Endodermal cell (in vitro differentiated cells): ENCODE data around the gene STIM1. TPM values are rescaled to one million over a fixed set of nuclear protein-coding genes. Genes with fewer than 3 reads are reported as not detected.

Source experiments
- DNase-seq: peaks from one replicate; pipeline ENCODE4 v3.0.0-alpha.2; 2017
- H3K27ac ChIP-seq: 2 replicates; pipeline ENCODE4 v1.5.1; 2013; ENCODE audit warnings: mild to moderate bottlenecking, low read depth, low read length, moderate library complexity
- H3K27me3 ChIP-seq: 2 replicates; pipeline ENCODE4 v1.6.1; 2013; ENCODE audit warnings: mild to moderate bottlenecking, low read length, moderate library complexity; ENCODE audit not compliant: insufficient read depth, control insufficient read depth, poor library complexity, severe bottlenecking
- H3K36me3 ChIP-seq: 2 replicates; pipeline ENCODE4 v1.7.0; 2013; ENCODE audit warnings: mild to moderate bottlenecking, low read length, moderate library complexity; ENCODE audit not compliant: control insufficient read depth, insufficient read depth
- H3K4me1 ChIP-seq: one replicate; pipeline ENCODE4 v1.7.0; 2013; ENCODE audit warnings: low read length; ENCODE audit not compliant: control insufficient read depth, insufficient read depth
- H3K4me3 ChIP-seq: 2 replicates; pipeline ENCODE4 v1.5.1; 2013; ENCODE audit warnings: mild to moderate bottlenecking, low read length, moderate library complexity
- H3K9ac ChIP-seq: 2 replicates; pipeline ENCODE4 v1.6.1; 2013; ENCODE audit warnings: mild to moderate bottlenecking, low read length, moderate library complexity; ENCODE audit not compliant: poor library complexity, severe bottlenecking; ENCODE audit errors: extremely low read depth
- H3K9me3 ChIP-seq: 2 replicates; pipeline ENCODE4 v1.6.1; 2013; ENCODE audit warnings: mild to moderate bottlenecking, low read length, moderate library complexity; ENCODE audit not compliant: control insufficient read depth
- H3K27ac Mint-ChIP-seq: 2 replicates; pipeline ENCODE4 v1.8.0; 2020; ENCODE audit warnings: mixed read lengths
- H3K27me3 Mint-ChIP-seq: 2 replicates; pipeline ENCODE4 v1.8.0; 2021; ENCODE audit warnings: mild to moderate bottlenecking, mixed read lengths; ENCODE audit not compliant: insufficient read depth
- H3K36me3 Mint-ChIP-seq: 2 replicates; pipeline ENCODE4 v1.8.0; 2020; ENCODE audit warnings: low read depth, mixed read lengths
- H3K4me1 Mint-ChIP-seq: 2 replicates; pipeline ENCODE4 v1.8.0; 2020; ENCODE audit warnings: mixed read lengths
- H3K4me3 Mint-ChIP-seq: 2 replicates; pipeline ENCODE4 v1.8.0; 2020; ENCODE audit warnings: mild to moderate bottlenecking, moderate library complexity, mixed read lengths
- H3K9me3 Mint-ChIP-seq: 2 replicates; pipeline ENCODE4 v1.8.0; 2020; ENCODE audit warnings: mild to moderate bottlenecking, mixed read lengths
- WGBS, 2 experiments: methylation state at CpG; one replicate each; pipeline versions ENCODE4 v1.1.5 to v1.1.7; 2013; ENCODE audit warnings: missing lambda C conversion rate in 2 of 2, mixed read lengths in 1 of 2; ENCODE audit not compliant: insufficient coverage in 1 of 2, insufficient read length in 1 of 2; 5-methylcytosine and 5-hydroxymethylcytosine counted together
- total RNA-seq, 2 donors: library from RNA; stranded (reverse); fragmentation: NEBNext Ultra II Directional in 1 of 2; extraction: Animal tissue kit (Norgen Biotek cat#: 25700) in 1 of 2; gene quantifications; 2 replicates in 1 of 2; 3 replicates in 1 of 2; pipeline ENCODE4 v1.2.1, GENCODE V29; 2021
- TF ChIP-seq, protein P1 (sequence below): fragments of 200-600 bp; sonication (generic); conservative IDR thresholded peaks from 2 replicates; pipeline ENCODE4 v1.5.0; 2021; ENCODE audit warnings: antibody characterized with exemption, mild to moderate bottlenecking

STIM1 gene
- total RNA-seq, 2 donors from 2014 or later, result 20.9 to 27.9 TPM

DNA sequence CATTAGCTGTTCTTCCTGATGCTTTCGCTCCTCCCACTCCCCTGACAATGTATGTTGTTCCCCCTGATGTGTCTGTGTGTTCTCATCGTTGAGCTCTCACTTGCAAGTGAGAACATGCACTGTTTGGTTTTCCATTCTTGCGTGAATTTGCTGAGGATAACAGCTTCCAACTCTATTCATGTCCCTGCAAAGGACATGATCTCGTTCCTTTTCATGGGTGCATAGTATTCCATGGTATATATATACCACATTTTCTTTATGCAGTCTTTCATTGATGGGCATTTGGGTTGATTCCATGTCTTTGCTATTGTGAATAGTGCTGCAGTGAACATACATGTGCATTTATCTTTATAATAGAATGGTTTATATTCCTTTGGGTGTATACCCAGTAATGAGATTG lies 180.5 kb downstream of the STIM1 start:
- Histone ChIP-seq H3K9ac (no peak overlapping the region), H3K4me1 (no peaks in the 10 kb centered on the region), H3K27ac (no peak overlapping the region), H3K4me3 (no peak overlapping the region), H3K27me3 (no peaks in the 10 kb centered on the region), H3K36me3 (no peaks in the 10 kb centered on the region), H3K9me3 (peaks cover 19% of the 10 kb centered on the region)
- TF ChIP-seq, protein P1, sequence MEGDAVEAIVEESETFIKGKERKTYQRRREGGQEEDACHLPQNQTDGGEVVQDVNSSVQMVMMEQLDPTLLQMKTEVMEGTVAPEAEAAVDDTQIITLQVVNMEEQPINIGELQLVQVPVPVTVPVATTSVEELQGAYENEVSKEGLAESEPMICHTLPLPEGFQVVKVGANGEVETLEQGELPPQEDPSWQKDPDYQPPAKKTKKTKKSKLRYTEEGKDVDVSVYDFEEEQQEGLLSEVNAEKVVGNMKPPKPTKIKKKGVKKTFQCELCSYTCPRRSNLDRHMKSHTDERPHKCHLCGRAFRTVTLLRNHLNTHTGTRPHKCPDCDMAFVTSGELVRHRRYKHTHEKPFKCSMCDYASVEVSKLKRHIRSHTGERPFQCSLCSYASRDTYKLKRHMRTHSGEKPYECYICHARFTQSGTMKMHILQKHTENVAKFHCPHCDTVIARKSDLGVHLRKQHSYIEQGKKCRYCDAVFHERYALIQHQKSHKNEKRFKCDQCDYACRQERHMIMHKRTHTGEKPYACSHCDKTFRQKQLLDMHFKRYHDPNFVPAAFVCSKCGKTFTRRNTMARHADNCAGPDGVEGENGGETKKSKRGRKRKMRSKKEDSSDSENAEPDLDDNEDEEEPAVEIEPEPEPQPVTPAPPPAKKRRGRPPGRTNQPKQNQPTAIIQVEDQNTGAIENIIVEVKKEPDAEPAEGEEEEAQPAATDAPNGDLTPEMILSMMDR, result no peak
- no peak overlapping the region for H3K27ac Mint-ChIP-seq
- 91 to 95% methylated on average over 3 to 4 of the region's 4 CpGs for WGBS, 2 experiments
- H3K4me1 Mint-ChIP-seq, result no peaks in the 10 kb centered on the region
- no peaks in the 10 kb centered on the region for H3K36me3 Mint-ChIP-seq
- no peak overlapping the region for H3K4me3 Mint-ChIP-seq
- H3K27me3 Mint-ChIP-seq, result no peaks in the 10 kb centered on the region
- H3K9me3 Mint-ChIP-seq, result peaks cover 28% of the 10 kb centered on the region
- DNase-seq, result no peak

DNA sequence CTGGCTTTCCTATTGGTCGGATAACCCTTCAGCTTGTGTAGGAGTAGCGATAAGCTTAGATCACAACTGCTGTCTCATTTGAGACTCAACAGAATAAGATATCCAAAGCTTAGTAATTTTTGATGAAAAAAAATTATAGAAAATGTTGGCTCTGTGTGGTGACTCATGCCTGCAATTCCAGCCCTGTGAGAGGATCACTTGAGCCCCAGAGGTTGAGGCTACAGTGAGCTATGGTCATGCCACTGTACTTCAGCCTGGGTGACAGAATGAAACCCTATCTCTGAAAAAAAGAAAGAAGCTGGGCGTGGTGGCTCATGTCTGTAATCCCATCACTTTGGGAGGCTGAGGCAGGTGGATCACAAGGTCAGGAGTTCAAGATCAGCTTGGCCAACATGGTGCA lies 183.5 kb downstream of the STIM1 start:
- H3K36me3 ChIP-seq, result no peaks in the 10 kb centered on the region
- H3K9ac ChIP-seq, result no peak overlapping the region
- no peaks in the 10 kb centered on the region for H3K27me3 Mint-ChIP-seq
- WGBS, 2 experiments, result 89 to 93% methylated on average over 3 of the region's 3 CpGs
- no peak overlapping the region for H3K27ac Mint-ChIP-seq
- H3K27ac ChIP-seq, result no peak overlapping the region
- no peaks in the 10 kb centered on the region for H3K4me1 ChIP-seq
- peaks cover 15% of the 10 kb centered on the region for H3K9me3 ChIP-seq
- TF ChIP-seq, protein P1, result no peak
- no peaks in the 10 kb centered on the region for H3K4me1 Mint-ChIP-seq
- H3K4me3 ChIP-seq, result no peak overlapping the region
- no peaks in the 10 kb centered on the region for H3K27me3 ChIP-seq
- H3K4me3 Mint-ChIP-seq, result no peak overlapping the region
- no peaks in the 10 kb centered on the region for H3K36me3 Mint-ChIP-seq
- DNase-seq, result no peak
- peaks cover 23% of the 10 kb centered on the region for H3K9me3 Mint-ChIP-seq

DNA sequence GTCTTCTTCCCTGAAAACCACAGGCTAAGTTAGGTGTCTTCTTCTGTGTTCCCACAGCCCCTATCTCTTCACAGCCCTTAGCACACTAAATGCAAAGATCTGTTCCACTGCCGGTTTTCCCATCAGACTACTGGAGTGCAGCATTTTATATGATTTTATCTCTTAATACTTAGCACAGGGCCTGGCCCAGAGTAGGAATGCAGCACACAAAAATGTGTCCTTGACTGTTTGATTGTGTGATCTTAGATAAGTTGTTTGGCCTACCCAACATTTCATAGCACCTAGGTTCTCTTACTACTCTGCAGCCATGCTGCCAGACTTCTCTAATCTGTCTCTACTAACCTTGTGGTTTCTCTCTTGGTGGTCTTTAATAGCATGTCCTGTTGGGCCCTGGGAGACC lies 185.0 kb downstream of the STIM1 start:
- Mint-ChIP-seq H3K4me3 (no peak overlapping the region), H3K36me3 (no peaks in the 10 kb centered on the region), H3K27me3 (no peaks in the 10 kb centered on the region), H3K4me1 (no peaks in the 10 kb centered on the region), H3K27ac (no peak overlapping the region), H3K9me3 (peaks cover 14% of the 10 kb centered on the region)
- TF ChIP-seq, protein P1, result no peak
- no peak overlapping the region for H3K27ac ChIP-seq
- DNase-seq, result no peak
- no peak overlapping the region for H3K9ac ChIP-seq
- H3K36me3 ChIP-seq, result no peaks in the 10 kb centered on the region
- 91 to 100% methylated on average over 1 of the region's 1 CpG for WGBS, 2 experiments
- H3K27me3 ChIP-seq, result no peaks in the 10 kb centered on the region
- H3K4me1 ChIP-seq, result no peaks in the 10 kb centered on the region
- H3K9me3 ChIP-seq, result peaks cover 15% of the 10 kb centered on the region
- no peak overlapping the region for H3K4me3 ChIP-seq
